H1 (cell line): ENCODE data around the gene CEND1. TPM values are rescaled to one million over a fixed set of nuclear protein-coding genes. Genes with fewer than 3 reads are reported as not detected.

Source experiments
- CTCF ChIA-PET: fragments of 300-600 bp; sonication (Branson Sonifier 250); formaldehyde crosslinking; loops from one replicate; lab custom pipeline; 2021; ENCODE audit not compliant: partially characterized antibody; lab: Charles Lee
- POLR2A ChIA-PET: fragments of 300-600 bp; sonication (Branson Sonifier 250); formaldehyde crosslinking; loops from one replicate; lab custom pipeline; 2021; ENCODE audit warnings: inconsistent platforms; ENCODE audit not compliant: partially characterized antibody; lab: Charles Lee
- DNase-seq, 2 experiments: peaks; one replicate each; pipeline versions ENCODE4 v3.0.0 to v3.0.0-alpha.2; 2010 to 2022; ENCODE audit warnings: low spot score in 2 of 2, low read depth in 1 of 2, mixed read lengths in 1 of 2
- FAIRE-seq: peaks from 2 replicates; lab custom pipeline; 2011; peaks lifted over from hg19 to GRCh38; lab: Jason Lieb, UNC
- H2AFZ ChIP-seq: 2 replicates; pipeline ENCODE4 v1.8.1; 2012; ENCODE audit warnings: low read length, inconsistent platforms
- H2AK5ac ChIP-seq: 2 replicates; pipeline ENCODE4 v1.6.1; 2013; ENCODE audit warnings: low read depth, low read length
- H2BK120ac ChIP-seq: replicated peaks from 2 replicates; pipeline ENCODE3; 2013; ENCODE audit warnings: low read depth, low read length, inconsistent platforms
- H2BK12ac ChIP-seq: 2 replicates; pipeline ENCODE4 v1.6.1; 2013; ENCODE audit warnings: low read depth, low read length
- H2BK15ac ChIP-seq: 2 replicates; pipeline ENCODE4 v1.6.1; 2013; ENCODE audit warnings: low read length
- H2BK20ac ChIP-seq: 2 replicates; pipeline ENCODE4 v1.6.1; 2013; ENCODE audit warnings: low read length
- H2BK5ac ChIP-seq: 2 replicates; pipeline ENCODE4 v1.6.1; 2013; ENCODE audit warnings: low read depth, low read length
- H3K14ac ChIP-seq: 2 replicates; pipeline ENCODE4 v1.6.1; 2013; ENCODE audit warnings: inconsistent platforms; ENCODE audit not compliant: insufficient read length
- H3K18ac ChIP-seq: 2 replicates; pipeline ENCODE4 v1.6.1; 2013; ENCODE audit warnings: low read length; ENCODE audit errors: extremely low read depth
- H3K23ac ChIP-seq: 2 replicates; pipeline ENCODE4 v1.6.1; 2013; ENCODE audit warnings: inconsistent platforms; ENCODE audit not compliant: insufficient read length
- H3K23me2 ChIP-seq: 2 replicates; pipeline ENCODE4 v1.6.1; 2013; ENCODE audit warnings: low read depth, low read length
- H3K27ac ChIP-seq: 2 replicates; pipeline ENCODE4 v1.6.1; 2011; ENCODE audit warnings: low read depth, low read length, inconsistent platforms
- H3K27me3 ChIP-seq, 4 experiments: replicated peaks in 1 of 4; 1 replicate in 1 of 4; 2 replicates in 3 of 4; pipeline versions ENCODE4 v1.6.1 to v1.8.1; 2011 to 2013; ENCODE audit warnings: low read length in 3 of 4, mild to moderate bottlenecking in 3 of 4, inconsistent platforms in 2 of 4, mixed read lengths in 2 of 4, moderate library complexity in 1 of 4; ENCODE audit not compliant: control insufficient read depth in 3 of 4, insufficient read depth in 3 of 4; ENCODE audit errors: extremely low read depth in 1 of 4
- H3K36me3 ChIP-seq, 4 experiments: 2 replicates each; pipeline versions ENCODE4 v1.6.1 to v1.8.1; 2011 to 2013; ENCODE audit warnings: mild to moderate bottlenecking in 4 of 4, low read length in 3 of 4, moderate library complexity in 2 of 4, control low read depth in 1 of 4, inconsistent platforms in 1 of 4; ENCODE audit not compliant: insufficient read depth in 4 of 4, control insufficient read depth in 2 of 4
- H3K4ac ChIP-seq: replicated peaks from 2 replicates; pipeline ENCODE3; 2013; ENCODE audit warnings: low read length, low read depth, mixed read lengths, inconsistent platforms; ENCODE audit not compliant: insufficient read length
- H3K4me1 ChIP-seq, 4 experiments: replicated peaks in 1 of 4; 1 replicate in 1 of 4; 2 replicates in 3 of 4; pipeline versions ENCODE4 v1.6.1 to v1.8.1; 2011 to 2013; ENCODE audit warnings: low read length in 3 of 4, inconsistent platforms in 2 of 4, mixed read lengths in 1 of 4; ENCODE audit not compliant: insufficient read depth in 4 of 4, control insufficient read depth in 3 of 4
- H3K4me2 ChIP-seq, 2 experiments: 2 replicates each; pipeline versions ENCODE4 v1.6.1 to v1.8.1; 2011 to 2013; ENCODE audit warnings: low read depth in 2 of 2, low read length in 2 of 2, control low read depth in 1 of 2, inconsistent platforms in 1 of 2, mild to moderate bottlenecking in 1 of 2; ENCODE audit not compliant: insufficient read depth in 1 of 2
- H3K4me3 ChIP-seq, 4 experiments: fragments of 200-600, 300-600 bp in 1 of 4; sonication (generic), shearing (Covaris generic), sonication (Bioruptor Twin) in 1 of 4; 2 replicates each; pipeline versions ENCODE4 v1.5.1 to v1.8.1; 2011 to 2016; ENCODE audit warnings: low read length in 4 of 4, low read depth in 3 of 4, control low read depth in 2 of 4, inconsistent platforms in 2 of 4, mild to moderate bottlenecking in 2 of 4, mixed read lengths in 1 of 4, moderate library complexity in 1 of 4; ENCODE audit not compliant: insufficient read depth in 2 of 4; ENCODE audit errors: extremely low read depth in 1 of 4
- H3K56ac ChIP-seq: replicated peaks from 2 replicates; pipeline ENCODE3; 2013; ENCODE audit warnings: low read depth, mild to moderate bottlenecking, mixed read lengths, low read length, inconsistent platforms; ENCODE audit not compliant: insufficient read length
- H3K79me1 ChIP-seq: 2 replicates; pipeline ENCODE4 v1.6.1; 2013; ENCODE audit warnings: low read depth, low read length, control low read depth
- H3K79me2 ChIP-seq, 2 experiments: 2 replicates each; pipeline versions ENCODE4 v1.6.1 to v1.8.1; 2012 to 2013; ENCODE audit warnings: low read length in 2 of 2, mild to moderate bottlenecking in 2 of 2, inconsistent platforms in 1 of 2; ENCODE audit not compliant: insufficient read depth in 2 of 2, control insufficient read depth in 1 of 2
- H3K9ac ChIP-seq, 4 experiments: replicated peaks in 1 of 4; 1 replicate in 1 of 4; 2 replicates in 3 of 4; pipeline versions ENCODE4 v1.6.1 to v1.8.1; 2011 to 2013; ENCODE audit warnings: low read depth in 3 of 4, low read length in 3 of 4, control low read depth in 2 of 4, mild to moderate bottlenecking in 2 of 4, moderate library complexity in 2 of 4, inconsistent platforms in 1 of 4; ENCODE audit errors: extremely low read depth in 1 of 4
- H3K9me3 ChIP-seq, 2 experiments: 2 replicates each; pipeline versions ENCODE4 v1.6.1 to v1.8.1; 2012 to 2013; ENCODE audit warnings: mild to moderate bottlenecking in 2 of 2, moderate library complexity in 2 of 2, control low read depth in 1 of 2, inconsistent platforms in 1 of 2, low read depth in 1 of 2, low read length in 1 of 2, mixed read lengths in 1 of 2; ENCODE audit not compliant: insufficient read depth in 2 of 2
- H4K20me1 ChIP-seq, 2 experiments: replicated peaks in 1 of 2; 2 replicates each; pipeline versions ENCODE3 to v1.8.1; 2011 to 2013; ENCODE audit warnings: inconsistent platforms in 2 of 2, low read length in 2 of 2, mild to moderate bottlenecking in 1 of 2; ENCODE audit not compliant: insufficient read depth in 2 of 2, control insufficient read depth in 1 of 2
- H4K5ac ChIP-seq: 2 replicates; pipeline ENCODE4 v1.6.1; 2013; ENCODE audit warnings: low read length, low read depth, mixed read lengths, inconsistent platforms; ENCODE audit not compliant: insufficient read length
- H4K8ac ChIP-seq: 2 replicates; pipeline ENCODE4 v1.8.0; 2013; ENCODE audit warnings: mild to moderate bottlenecking, moderate library complexity, low read length, inconsistent platforms; ENCODE audit not compliant: insufficient read depth; ENCODE audit errors: extremely low read depth
- H4K91ac ChIP-seq: replicated peaks from 2 replicates; pipeline ENCODE3; 2013; ENCODE audit warnings: low read length, mixed read lengths, inconsistent platforms; ENCODE audit not compliant: insufficient read length
- ATF3 ChIP-seq: IDR thresholded peaks from 2 replicates; pipeline ENCODE4 v1.6.1; 2011; ENCODE audit warnings: low read depth, mild to moderate bottlenecking, low read length; ENCODE audit not compliant: insufficient read depth
- E2F6 ChIP-seq: IDR thresholded peaks from 2 replicates; pipeline ENCODE4 v1.6.1; 2012; ENCODE audit warnings: inconsistent platforms
- EZH2 ChIP-seq: fragments of 200-600 bp; sonication (generic); IDR thresholded peaks from 2 replicates; pipeline ENCODE4 v1.7.1; 2012; ENCODE audit warnings: low read depth, mild to moderate bottlenecking, moderate library complexity, low read length, inconsistent platforms; ENCODE audit not compliant: severe bottlenecking
- MAFK ChIP-seq: IDR thresholded peaks from 2 replicates; pipeline ENCODE4 v1.6.1; 2012; ENCODE audit warnings: low read depth, mild to moderate bottlenecking, improper control_type of control experiment, low read length
- SIN3A ChIP-seq, 2 experiments: IDR thresholded peaks in 1 of 2; conservative IDR thresholded peaks in 1 of 2; 2 replicates each; pipeline ENCODE4 v1.6.1; 2011 to 2012; ENCODE audit warnings: low read length in 2 of 2, improper control_type of control experiment in 1 of 2, low read depth in 1 of 2, mild to moderate bottlenecking in 1 of 2
- SP4 ChIP-seq: IDR thresholded peaks from 2 replicates; pipeline ENCODE4 v1.6.1; 2012; ENCODE audit warnings: low read length, inconsistent platforms
- TAF1 ChIP-seq: IDR thresholded peaks from 2 replicates; pipeline ENCODE4 v1.6.1; 2011; ENCODE audit warnings: mild to moderate bottlenecking, low read depth, low read length
- TEAD4 ChIP-seq: IDR thresholded peaks from 2 replicates; pipeline ENCODE4 v1.6.1; 2012; ENCODE audit warnings: low read depth, low read length, inconsistent platforms, mixed read lengths
- WGBS, 2 experiments: shearing (Covaris generic) in 1 of 2; methylation state at CpG; one replicate each; pipeline versions ENCODE4 v1.1.6 to v1.1.7; 2013 to 2015; ENCODE audit warnings: low lambda C conversion rate in 2 of 2, mixed read lengths in 2 of 2, inconsistent platforms in 1 of 2, low coverage in 1 of 2, missing lambda C conversion rate in 1 of 2; ENCODE audit not compliant: insufficient replicate concordance in 2 of 2, insufficient coverage in 1 of 2, insufficient read length in 1 of 2; ENCODE audit errors: extremely low coverage in 1 of 2, missing lambda C conversion rate in 1 of 2; 5-methylcytosine and 5-hydroxymethylcytosine counted together
- polyA plus RNA-seq, 7 experiments: library from polyadenylated mRNA; depleted of rRNA in 3 of 7; stranded (reverse) in 5 of 7; unstranded in 2 of 7; fragments of >200 nt in 5 of 7; fragments of 200-250 nt in 2 of 7; gene quantifications; 1 replicate in 5 of 7; 2 replicates in 1 of 7; 4 replicates in 1 of 7; pipeline versions ENCODE4 v1.2.1 to v1.2.3, GENCODE V29; 2011 to 2013; ENCODE audit warnings: missing spikeins in 2 of 7, mixed read lengths in 2 of 7
- total RNA-seq: library from RNA; stranded (reverse); fragmentation: NEBNext Ultra II Directional; extraction: Animal tissue kit (Norgen Biotek cat#: 25700); gene quantifications from 2 replicates; pipeline ENCODE4 v1.2.1, GENCODE V29; 2021

The CEND1 gene
- total and polyA plus RNA-seq, 2 of the 8 experiments (the other 6 are each of a cell fraction or from before 2014, with no cell fraction given): 0.82 to 5.0 TPM

GRCh38 chr11:776561-777287 is 13.2 kb downstream of the CEND1 start:
- Histone ChIP-seq H3K56ac (peak overlapping the region; percentile 92), H4K5ac (peak overlapping the region; percentile 91), H3K79me1 (0 out of 2 replicates have a peak, but pooled peaks cover 6% of the 10 kb centered on the region), H4K20me1 (peaks cover 17 to 30% of the 10 kb centered on the region in 2 experiments), H2AFZ (no peak overlapping the region), H3K23me2 (peaks cover 13% of the 10 kb centered on the region; the same call in 1 of the 2 replicates), H4K91ac (peak overlapping the region; percentile 45), H3K4me3 (peak overlapping the region; percentile 77 to 91 (median 85)), H2AK5ac (peak overlapping the region; percentile 75; the same call in 1 of the 2 replicates), H3K79me2 (peaks cover 7 to 43% of the 10 kb centered on the region in 2 experiments; a peak in 3 of 4 replicates), H3K27ac (peak overlapping the region; percentile 91; the same call in 1 of the 2 replicates), H3K14ac (no peak overlapping the region), H3K4ac (peak overlapping the region; percentile 91), H2BK15ac (peak overlapping the region; percentile 92; the same call in 1 of the 2 replicates), H3K4me1 (peaks cover under 1 to 16% (median 8%) of the 10 kb centered on the region in 4 experiments; a peak in 6 of 7 replicates), H3K23ac (no peak overlapping the region), H2BK120ac (no peak overlapping the region), H3K36me3 (peaks cover 3 to 11% (median 5%) of the 10 kb centered on the region in 4 experiments; a peak in 4 of 8 replicates), H3K9me3 (no peaks in the 10 kb centered on the region), H3K4me2 (peak overlapping the region; percentile 85 to 86), H2BK12ac (no peak overlapping the region), H4K8ac (peak overlapping the region; percentile 89), H2BK20ac (no peak overlapping the region), H3K18ac (peak overlapping the region; percentile 81; the same call in 1 of the 2 replicates), H3K27me3 (no peaks in the 10 kb centered on the region), H2BK5ac (peak overlapping the region; percentile 77), H3K9ac (peak overlapping the region; percentile 62 to 95 (median 82))
- DNase-seq (no peak), FAIRE-seq (no peak)
- 3% methylated on average over 27 of the region's 65 CpGs; no CpG with 5 or more reads in 1 of the 2 experiments for WGBS, 2 experiments
- ChIA-PET POLR2A (interaction anchor here (0.5 to 35.3 kb wide), 20 partner anchors 9 to 979 kb away, joined by 3 to 636 read pairs (median 4); partner anchors contain the start of genes CEND1, PNPLA2, RPLP2 and TALDO1), CTCF (interaction anchor here (0.6 to 2.9 kb wide), 9 partner anchors 11 to 922 kb away, joined by 3 to 15 read pairs (median 3); no protein-coding TSS in a partner anchor)
- TF ChIP-seq SIN3A (conservative IDR thresholded peaks at IDR 0.05 in 1 of 2, IDR thresholded peaks at IDR 0.05 in 1 of 2; ENCODE audit: low read depth in 1 of 2, low read length in 2 of 2): peak in 1 of 2 experiments; percentile 31; a peak in 1 of 4 replicates
- no peak for TF ChIP-seq TAF1
- no peak for TF ChIP-seq TEAD4
- TF ChIP-seq EZH2: no peak
- no peak for TF ChIP-seq MAFK
- TF ChIP-seq SP4: no peak
- peak; percentile 45; the same call in 1 of the 2 replicates for TF ChIP-seq E2F6
- TF ChIP-seq ATF3: no peak
